ENCODE data around the gene KIAA0753. TPM values are rescaled to one million over a fixed set of nuclear protein-coding genes. Genes with fewer than 3 reads are reported as not detected.

The KIAA0753 gene
- total and polyA plus RNA-seq, 2 of the 13 experiments (the other 11 are each of a cell fraction or from before 2014, with no cell fraction given), result 5.2 to 9.1 TPM

DNA sequence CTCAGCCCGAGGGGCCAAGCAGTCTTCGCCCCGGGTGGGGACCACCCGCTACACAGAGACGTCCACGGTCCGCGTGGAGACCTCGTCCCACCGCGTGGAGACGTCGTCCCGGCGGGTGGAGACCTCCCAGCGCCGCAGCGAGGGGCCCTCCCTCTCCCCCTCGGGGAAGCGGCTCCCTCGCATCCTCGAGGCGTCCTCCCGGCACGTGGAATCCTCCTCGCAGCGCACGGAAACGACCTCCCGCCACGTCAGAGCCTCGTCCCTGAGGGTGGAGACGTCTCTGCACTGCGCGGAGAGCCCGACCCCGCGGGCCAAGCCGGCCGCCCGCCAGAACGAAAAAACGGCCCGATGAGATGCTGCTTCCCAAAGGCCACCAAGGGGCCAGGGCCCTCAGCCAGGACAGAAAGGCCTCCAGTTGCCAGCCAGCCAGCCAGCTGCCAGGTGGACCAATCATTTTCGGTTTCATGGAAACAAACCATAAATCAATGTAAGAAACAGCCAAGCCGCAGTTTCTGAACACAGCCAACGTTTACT lies 11.5 kb upstream of the KIAA0753 start (continued):
- TF ChIP-seq, protein P1, sequence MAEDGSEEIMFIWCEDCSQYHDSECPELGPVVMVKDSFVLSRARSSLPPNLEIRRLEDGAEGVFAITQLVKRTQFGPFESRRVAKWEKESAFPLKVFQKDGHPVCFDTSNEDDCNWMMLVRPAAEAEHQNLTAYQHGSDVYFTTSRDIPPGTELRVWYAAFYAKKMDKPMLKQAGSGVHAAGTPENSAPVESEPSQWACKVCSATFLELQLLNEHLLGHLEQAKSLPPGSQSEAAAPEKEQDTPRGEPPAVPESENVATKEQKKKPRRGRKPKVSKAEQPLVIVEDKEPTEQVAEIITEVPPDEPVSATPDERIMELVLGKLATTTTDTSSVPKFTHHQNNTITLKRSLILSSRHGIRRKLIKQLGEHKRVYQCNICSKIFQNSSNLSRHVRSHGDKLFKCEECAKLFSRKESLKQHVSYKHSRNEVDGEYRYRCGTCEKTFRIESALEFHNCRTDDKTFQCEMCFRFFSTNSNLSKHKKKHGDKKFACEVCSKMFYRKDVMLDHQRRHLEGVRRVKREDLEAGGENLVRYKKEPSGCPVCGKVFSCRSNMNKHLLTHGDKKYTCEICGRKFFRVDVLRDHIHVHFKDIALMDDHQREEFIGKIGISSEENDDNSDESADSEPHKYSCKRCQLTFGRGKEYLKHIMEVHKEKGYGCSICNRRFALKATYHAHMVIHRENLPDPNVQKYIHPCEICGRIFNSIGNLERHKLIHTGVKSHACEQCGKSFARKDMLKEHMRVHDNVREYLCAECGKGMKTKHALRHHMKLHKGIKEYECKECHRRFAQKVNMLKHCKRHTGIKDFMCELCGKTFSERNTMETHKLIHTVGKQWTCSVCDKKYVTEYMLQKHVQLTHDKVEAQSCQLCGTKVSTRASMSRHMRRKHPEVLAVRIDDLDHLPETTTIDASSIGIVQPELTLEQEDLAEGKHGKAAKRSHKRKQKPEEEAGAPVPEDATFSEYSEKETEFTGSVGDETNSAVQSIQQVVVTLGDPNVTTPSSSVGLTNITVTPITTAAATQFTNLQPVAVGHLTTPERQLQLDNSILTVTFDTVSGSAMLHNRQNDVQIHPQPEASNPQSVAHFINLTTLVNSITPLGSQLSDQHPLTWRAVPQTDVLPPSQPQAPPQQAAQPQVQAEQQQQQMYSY (CRISPR knock-in tag; IDR thresholded peaks at IDR 0.05), result peak; percentile 61; the same call in 1 of the 2 replicates
- TF ChIP-seq ZBTB21 (CRISPR knock-in tag; IDR thresholded peaks at IDR 0.05) (peak; percentile 44; the same call in 1 of the 2 replicates), ZNF543 (CRISPR knock-in tag; IDR thresholded peaks at IDR 0.05) (peak; percentile 98), SATB2 (CRISPR knock-in tag; IDR thresholded peaks at IDR 0.05) (peak; percentile 98), ZBTB3 (CRISPR knock-in tag; IDR thresholded peaks at IDR 0.05; ENCODE audit: borderline replicate concordance, low read depth) (0 out of 2 replicates have a peak, but pooled peaks have one; percentile 45), MEF2D (CRISPR knock-in tag; IDR thresholded peaks at IDR 0.05) (peak; percentile 76; the same call in 1 of the 2 replicates), ZSCAN31 (CRISPR knock-in tag; IDR thresholded peaks at IDR 0.05; ENCODE audit: low read depth) (peak; percentile 98), TOE1 (CRISPR knock-in tag; IDR thresholded peaks at IDR 0.05) (peak; percentile 89; the same call in 1 of the 2 replicates), RARG (CRISPR knock-in tag; IDR thresholded peaks at IDR 0.05; ENCODE audit: low read depth) (peak; percentile 84; the same call in 1 of the 2 replicates), ZNF230 (CRISPR knock-in tag; IDR thresholded peaks at IDR 0.05) (peak; percentile 98), ZNF672 (CRISPR knock-in tag; IDR thresholded peaks at IDR 0.05) (no peak), GFI1 (CRISPR knock-in tag; IDR thresholded peaks at IDR 0.05; ENCODE audit: borderline replicate concordance) (peak; percentile 86; the same call in 1 of the 2 replicates), ZKSCAN8 (CRISPR knock-in tag; IDR thresholded peaks at IDR 0.05; ENCODE audit: borderline replicate concordance) (0 out of 2 replicates have a peak, but pooled peaks have one; percentile 29), HDAC6 (IDR thresholded peaks at IDR 0.05; ENCODE audit: low read depth, low read length) (no peak)
- TF ChIP-seq, protein P2, sequence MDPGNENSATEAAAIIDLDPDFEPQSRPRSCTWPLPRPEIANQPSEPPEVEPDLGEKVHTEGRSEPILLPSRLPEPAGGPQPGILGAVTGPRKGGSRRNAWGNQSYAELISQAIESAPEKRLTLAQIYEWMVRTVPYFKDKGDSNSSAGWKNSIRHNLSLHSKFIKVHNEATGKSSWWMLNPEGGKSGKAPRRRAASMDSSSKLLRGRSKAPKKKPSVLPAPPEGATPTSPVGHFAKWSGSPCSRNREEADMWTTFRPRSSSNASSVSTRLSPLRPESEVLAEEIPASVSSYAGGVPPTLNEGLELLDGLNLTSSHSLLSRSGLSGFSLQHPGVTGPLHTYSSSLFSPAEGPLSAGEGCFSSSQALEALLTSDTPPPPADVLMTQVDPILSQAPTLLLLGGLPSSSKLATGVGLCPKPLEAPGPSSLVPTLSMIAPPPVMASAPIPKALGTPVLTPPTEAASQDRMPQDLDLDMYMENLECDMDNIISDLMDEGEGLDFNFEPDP (CRISPR knock-in tag; conservative IDR thresholded peaks at IDR 0.05), result peak; percentile 100
- TF ChIP-seq, protein P3, sequence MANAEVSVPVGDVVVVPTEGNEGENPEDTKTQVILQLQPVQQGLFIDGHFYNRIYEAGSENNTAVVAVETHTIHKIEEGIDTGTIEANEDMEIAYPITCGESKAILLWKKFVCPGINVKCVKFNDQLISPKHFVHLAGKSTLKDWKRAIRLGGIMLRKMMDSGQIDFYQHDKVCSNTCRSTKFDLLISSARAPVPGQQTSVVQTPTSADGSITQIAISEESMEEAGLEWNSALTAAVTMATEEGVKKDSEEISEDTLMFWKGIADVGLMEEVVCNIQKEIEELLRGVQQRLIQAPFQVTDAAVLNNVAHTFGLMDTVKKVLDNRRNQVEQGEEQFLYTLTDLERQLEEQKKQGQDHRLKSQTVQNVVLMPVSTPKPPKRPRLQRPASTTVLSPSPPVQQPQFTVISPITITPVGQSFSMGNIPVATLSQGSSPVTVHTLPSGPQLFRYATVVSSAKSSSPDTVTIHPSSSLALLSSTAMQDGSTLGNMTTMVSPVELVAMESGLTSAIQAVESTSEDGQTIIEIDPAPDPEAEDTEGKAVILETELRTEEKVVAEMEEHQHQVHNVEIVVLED (CRISPR knock-in tag; IDR thresholded peaks at IDR 0.05; ENCODE audit: borderline replicate concordance), result 0 out of 2 replicates have a peak, but pooled peaks have one; percentile 14
- TF ChIP-seq, protein P4, sequence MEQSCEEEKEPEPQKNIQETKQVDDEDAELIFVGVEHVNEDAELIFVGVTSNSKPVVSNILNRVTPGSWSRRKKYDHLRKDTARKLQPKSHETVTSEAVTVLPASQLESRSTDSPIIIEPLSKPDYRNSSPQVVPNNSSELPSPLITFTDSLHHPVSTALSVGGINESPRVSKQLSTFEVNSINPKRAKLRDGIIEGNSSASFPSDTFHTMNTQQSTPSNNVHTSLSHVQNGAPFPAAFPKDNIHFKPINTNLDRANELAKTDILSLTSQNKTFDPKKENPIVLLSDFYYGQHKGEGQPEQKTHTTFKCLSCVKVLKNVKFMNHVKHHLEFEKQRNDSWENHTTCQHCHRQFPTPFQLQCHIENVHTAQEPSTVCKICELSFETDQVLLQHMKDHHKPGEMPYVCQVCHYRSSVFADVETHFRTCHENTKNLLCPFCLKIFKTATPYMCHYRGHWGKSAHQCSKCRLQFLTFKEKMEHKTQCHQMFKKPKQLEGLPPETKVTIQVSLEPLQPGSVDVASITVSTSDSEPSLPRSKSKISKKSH (CRISPR knock-in tag; IDR thresholded peaks at IDR 0.05; ENCODE audit: borderline replicate concordance), result peak; percentile 96
